GM20000 (cell line): ENCODE results near the gene ZFAND6.

Experiments used
- DNase-seq: peaks from one replicate; pipeline ENCODE4 v3.0.0; 2012; ENCODE audit warnings: low spot score
- TF ChIP-seq, protein P1 (sequence below): IDR thresholded peaks from 2 replicates; pipeline ENCODE4 v1.5.1; 2012; ENCODE audit warnings: mild to moderate bottlenecking, control low read depth; ENCODE audit errors: extremely low read depth, missing control alignments

The ZFAND6 gene

DNA sequence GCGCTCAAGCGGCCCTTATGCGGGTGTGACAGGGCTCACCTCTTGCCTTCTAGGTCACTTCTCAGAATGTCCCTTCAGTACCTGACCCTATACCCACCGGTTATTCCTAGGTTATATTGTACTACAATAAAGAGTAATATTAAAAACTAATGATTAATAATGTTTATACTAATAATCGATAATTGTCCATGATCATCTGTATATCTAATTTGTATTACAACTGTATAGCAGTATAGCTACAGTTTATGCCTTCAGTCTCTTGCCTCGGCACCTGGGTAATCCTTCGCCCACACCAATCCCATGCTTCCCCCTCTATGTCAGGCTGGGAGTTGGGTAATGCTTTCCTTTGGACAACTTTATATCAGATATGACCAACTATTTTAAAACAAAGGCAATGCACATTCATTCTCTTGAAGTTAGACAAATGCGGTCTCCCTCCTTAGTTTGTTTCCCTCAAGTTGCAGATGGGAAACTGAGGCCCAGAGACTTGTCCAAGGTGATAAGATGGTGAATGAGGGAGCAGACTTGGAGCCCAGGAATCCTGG lies 96.8 kb downstream of the ZFAND6 start:
- TF ChIP-seq, protein P1, sequence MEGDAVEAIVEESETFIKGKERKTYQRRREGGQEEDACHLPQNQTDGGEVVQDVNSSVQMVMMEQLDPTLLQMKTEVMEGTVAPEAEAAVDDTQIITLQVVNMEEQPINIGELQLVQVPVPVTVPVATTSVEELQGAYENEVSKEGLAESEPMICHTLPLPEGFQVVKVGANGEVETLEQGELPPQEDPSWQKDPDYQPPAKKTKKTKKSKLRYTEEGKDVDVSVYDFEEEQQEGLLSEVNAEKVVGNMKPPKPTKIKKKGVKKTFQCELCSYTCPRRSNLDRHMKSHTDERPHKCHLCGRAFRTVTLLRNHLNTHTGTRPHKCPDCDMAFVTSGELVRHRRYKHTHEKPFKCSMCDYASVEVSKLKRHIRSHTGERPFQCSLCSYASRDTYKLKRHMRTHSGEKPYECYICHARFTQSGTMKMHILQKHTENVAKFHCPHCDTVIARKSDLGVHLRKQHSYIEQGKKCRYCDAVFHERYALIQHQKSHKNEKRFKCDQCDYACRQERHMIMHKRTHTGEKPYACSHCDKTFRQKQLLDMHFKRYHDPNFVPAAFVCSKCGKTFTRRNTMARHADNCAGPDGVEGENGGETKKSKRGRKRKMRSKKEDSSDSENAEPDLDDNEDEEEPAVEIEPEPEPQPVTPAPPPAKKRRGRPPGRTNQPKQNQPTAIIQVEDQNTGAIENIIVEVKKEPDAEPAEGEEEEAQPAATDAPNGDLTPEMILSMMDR = no peak
- no peak for DNase-seq

GRCh38 chr15:80157215-80157614 lies 97.7 kb downstream of the ZFAND6 start:
- DNase-seq = no peak
- TF ChIP-seq, protein P1 = no peak

DNA sequence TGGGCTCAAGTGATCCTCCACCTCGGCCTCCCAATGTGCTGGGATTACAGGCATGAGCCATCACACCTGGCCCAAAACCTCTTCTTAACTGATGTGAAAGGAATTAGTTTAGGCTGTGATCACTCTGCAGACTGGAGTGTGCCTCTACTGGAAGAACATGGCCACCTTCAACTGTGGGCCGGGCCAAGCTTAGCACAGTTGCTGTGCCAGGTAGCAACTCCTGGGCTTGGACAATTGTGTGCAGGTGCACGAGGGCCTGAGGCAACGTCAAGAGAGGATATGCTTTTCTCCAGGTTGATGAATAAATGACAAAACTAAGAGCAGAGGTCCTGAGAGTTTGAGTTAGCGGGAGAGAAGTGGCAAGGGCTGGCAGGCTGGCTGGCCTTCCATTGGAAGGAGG lies 99.8 kb downstream of the ZFAND6 start:
- no peak for DNase-seq

GRCh38 chr15:80159811-80160569 lies 100.5 kb downstream of the ZFAND6 start:
- TF ChIP-seq, protein P1 = no peak
- DNase-seq = peak; percentile 26

More for the DNA sequence above, 99.8 kb downstream of the ZFAND6 start:
- TF ChIP-seq, protein P1 = no peak

GRCh38 chr15:80160570-80161156 lies 101.2 kb downstream of the ZFAND6 start:
- TF ChIP-seq, protein P1 = no peak
- DNase-seq = peak; percentile 58

DNA sequence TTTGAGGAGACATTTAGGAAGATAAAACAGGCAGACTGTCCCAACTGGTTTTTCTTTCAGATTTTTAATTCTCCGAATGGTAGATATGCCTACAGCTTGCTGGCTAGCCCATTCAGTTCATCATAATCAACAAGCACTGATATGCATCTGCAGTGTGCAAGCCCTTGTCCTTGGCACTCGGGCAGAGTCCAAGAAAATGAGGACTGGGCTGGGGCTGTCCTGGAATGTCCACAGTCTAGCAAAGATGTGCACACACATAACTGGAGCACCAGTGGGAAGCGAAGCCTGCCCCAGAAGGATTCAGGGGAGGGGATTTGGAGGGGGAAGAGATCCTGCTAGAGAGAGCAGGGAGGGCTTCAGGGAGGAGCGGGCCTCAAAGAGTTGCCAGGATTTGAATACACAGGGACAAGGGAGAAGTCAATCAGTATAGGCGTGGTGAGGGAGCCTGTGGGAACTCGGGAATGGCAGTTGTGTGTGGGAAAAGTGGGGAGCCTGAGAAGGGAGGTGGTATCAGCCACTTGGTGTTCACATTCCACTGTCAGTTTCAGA lies 102.1 kb downstream of the ZFAND6 start:
- no peak for DNase-seq
- TF ChIP-seq, protein P1 = no peak

- no peak for DNase-seq
- TF ChIP-seq, protein P1 = no peak
These were observed 102.6 kb downstream of the ZFAND6 start for GRCh38 chr15:80162059-80162554.
